Activated CD4-positive, CD25-positive, alpha-beta regulatory T cell treated with anti-CD3 and anti-CD28 coated beads, Interleukin-2, amount 50 U/mL, for 24 hours (primary cell): ENCODE results near the gene YIPF2.

Experiments used
- ATAC-seq, 2 donors: fragments of 150-1000 bp; cut with Tn5 transposase; one replicate each; pipeline ENCODE4 v1.10.0; 2021; ENCODE audit warnings: mild to moderate bottlenecking in 1 of 2, moderate library complexity in 1 of 2

Gene YIPF2

GRCh38 chr19:10936661-10937084, 8.2 kb upstream of the YIPF2 start:
- ATAC-seq: peak; percentile 56 to 73

GRCh38 chr19:10935371-10936059, 7.1 kb upstream of the YIPF2 start:
- no peak for ATAC-seq

GRCh38 chr19:10929402-10929794, 959 bp upstream of the YIPF2 start:
- ATAC-seq: no peak

- ATAC-seq: peak in 1 of 2 donors; percentile 2
Observed at GRCh38 chr19:10927730-10928562, 493 bp downstream of the YIPF2 start.

GRCh38 chr19:10924597-10924996, 3.8 kb downstream of the YIPF2 start:
- ATAC-seq: no peak

- ATAC-seq: no peak
Observed at GRCh38 chr19:10923260-10924112, 5.0 kb downstream of the YIPF2 start.

- no peak for ATAC-seq
Observed at GRCh38 chr19:10922638-10923014, 5.8 kb downstream of the YIPF2 start.

GRCh38 chr19:10921910-10922637, 6.4 kb downstream of the YIPF2 start:
- ATAC-seq: no peak

- ATAC-seq: no peak
Observed at GRCh38 chr19:10921199-10921909, 7.1 kb downstream of the YIPF2 start.

- no peak for ATAC-seq
Observed at GRCh38 chr19:10920781-10921180, 7.7 kb downstream of the YIPF2 start.

- ATAC-seq: no peak
Observed at GRCh38 chr19:10920288-10920655, 8.2 kb downstream of the YIPF2 start.

GRCh38 chr19:10919352-10920287, 8.8 kb downstream of the YIPF2 start:
- no peak for ATAC-seq

GRCh38 chr19:10918359-10918758, 10.1 kb downstream of the YIPF2 start:
- no peak for ATAC-seq

GRCh38 chr19:10916602-10917001, 11.8 kb downstream of the YIPF2 start:
- ATAC-seq: no peak

GRCh38 chr19:10915130-10916091, 13.0 kb downstream of the YIPF2 start:
- ATAC-seq: no peak

- ATAC-seq: no peak
Observed at GRCh38 chr19:10913716-10914340, 14.6 kb downstream of the YIPF2 start.

GRCh38 chr19:10912619-10913018, 15.8 kb downstream of the YIPF2 start:
- ATAC-seq: no peak

GRCh38 chr19:10911579-10912363, 16.7 kb downstream of the YIPF2 start:
- ATAC-seq: no peak
